Cardiac fibroblast (primary cell): ENCODE measurements around the gene BCR.

ENCODE experiments used
- DNase-seq, 2 donors: peaks; one replicate each; pipeline versions ENCODE4 v3.0.0 to v3.0.0-alpha.2; 2010; ENCODE audit warnings: low read depth in 2 of 2
- H3K4me3 ChIP-seq, 2 donors: replicated peaks in 1 of 2; 1 replicate in 1 of 2; 2 replicates in 1 of 2; pipeline ENCODE4 v1.5.1; 2011; ENCODE audit warnings: low read depth in 2 of 2, low read length in 2 of 2, mild to moderate bottlenecking in 2 of 2, moderate library complexity in 1 of 2
- TF ChIP-seq, protein P1 (sequence below): IDR thresholded peaks from one replicate; pipeline ENCODE4 v1.5.1; 2011; ENCODE audit warnings: low read depth, mild to moderate bottlenecking, low read length, inconsistent platforms

BCR gene

DNA sequence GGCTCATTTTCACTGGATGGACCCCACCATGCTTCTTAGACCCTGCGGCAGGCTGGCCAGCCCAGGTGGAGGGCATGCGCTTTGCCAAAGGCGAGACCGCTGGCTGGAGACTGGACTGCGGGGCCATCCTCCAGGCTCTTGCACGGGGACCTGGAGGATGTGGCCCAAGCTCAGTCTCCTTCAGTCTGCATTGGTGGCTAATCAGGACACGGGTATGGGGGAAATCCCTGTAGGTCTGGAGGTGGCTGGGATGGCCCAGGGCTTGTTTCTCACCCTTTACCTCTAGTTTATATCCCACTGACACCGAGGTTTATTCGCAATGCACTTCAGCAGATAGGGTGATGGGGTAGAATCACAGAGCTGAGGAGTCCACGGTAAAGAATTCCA lies 45.0 kb downstream of the BCR start:
- no peak overlapping the region for H3K4me3 ChIP-seq
- DNase-seq, result no peak
- TF ChIP-seq, protein P1, sequence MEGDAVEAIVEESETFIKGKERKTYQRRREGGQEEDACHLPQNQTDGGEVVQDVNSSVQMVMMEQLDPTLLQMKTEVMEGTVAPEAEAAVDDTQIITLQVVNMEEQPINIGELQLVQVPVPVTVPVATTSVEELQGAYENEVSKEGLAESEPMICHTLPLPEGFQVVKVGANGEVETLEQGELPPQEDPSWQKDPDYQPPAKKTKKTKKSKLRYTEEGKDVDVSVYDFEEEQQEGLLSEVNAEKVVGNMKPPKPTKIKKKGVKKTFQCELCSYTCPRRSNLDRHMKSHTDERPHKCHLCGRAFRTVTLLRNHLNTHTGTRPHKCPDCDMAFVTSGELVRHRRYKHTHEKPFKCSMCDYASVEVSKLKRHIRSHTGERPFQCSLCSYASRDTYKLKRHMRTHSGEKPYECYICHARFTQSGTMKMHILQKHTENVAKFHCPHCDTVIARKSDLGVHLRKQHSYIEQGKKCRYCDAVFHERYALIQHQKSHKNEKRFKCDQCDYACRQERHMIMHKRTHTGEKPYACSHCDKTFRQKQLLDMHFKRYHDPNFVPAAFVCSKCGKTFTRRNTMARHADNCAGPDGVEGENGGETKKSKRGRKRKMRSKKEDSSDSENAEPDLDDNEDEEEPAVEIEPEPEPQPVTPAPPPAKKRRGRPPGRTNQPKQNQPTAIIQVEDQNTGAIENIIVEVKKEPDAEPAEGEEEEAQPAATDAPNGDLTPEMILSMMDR, result no peak

DNA sequence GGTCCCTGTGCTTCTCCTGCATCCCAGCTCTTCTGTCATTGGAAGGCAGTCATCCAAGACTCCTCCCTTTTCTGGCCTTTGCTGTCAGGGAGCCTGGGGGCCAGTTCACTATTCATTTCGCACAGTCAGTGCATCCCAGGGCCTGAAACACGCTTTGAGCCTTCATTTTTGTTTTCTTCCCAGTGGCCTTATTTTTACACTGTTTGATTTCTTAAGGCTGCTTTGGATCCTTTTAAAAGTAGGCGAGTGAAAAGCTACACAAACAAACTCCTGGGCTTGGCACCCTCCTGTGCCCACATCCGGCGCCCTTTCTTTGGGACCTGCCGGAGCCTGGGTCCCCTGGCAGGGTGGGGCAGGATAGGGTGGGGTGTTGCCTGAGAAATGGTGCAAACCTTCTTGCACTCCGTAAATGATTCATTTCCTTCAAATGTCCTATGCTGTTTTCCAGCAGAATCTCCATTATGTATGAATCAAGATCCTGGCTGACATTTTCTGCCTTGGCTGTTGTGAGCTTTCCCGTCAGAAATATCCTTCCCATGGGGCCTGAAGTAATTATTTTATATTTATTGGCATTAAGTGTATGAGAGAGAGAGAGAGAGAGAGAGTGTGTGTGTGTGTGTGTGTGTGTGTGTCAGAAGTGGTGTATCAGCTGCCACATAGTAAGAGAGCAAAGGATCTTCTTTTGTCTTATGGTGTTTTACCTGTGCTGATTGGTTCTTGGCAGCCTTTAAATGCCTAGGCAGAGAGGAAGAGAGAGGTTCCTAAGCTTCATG lies 45.6 kb downstream of the BCR start:
- DNase-seq, result peak; percentile 81
- TF ChIP-seq, protein P1, result no peak

DNA sequence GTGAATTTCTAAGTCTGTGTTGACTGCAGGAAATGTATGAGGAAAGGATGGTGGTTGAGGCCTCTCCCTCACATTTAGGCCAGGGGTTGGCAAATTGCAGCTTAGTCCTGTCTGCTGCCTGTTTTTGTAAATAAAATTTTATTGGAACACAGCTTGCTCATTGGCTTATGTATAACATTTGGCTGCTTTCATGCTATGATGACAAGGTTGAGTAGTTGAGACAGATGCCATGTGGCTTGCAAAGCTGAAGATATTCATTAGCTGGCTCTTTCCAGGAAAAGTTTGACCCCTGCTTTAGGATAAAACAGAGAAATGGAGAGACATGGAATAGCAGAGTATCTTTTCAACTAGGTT lies 46.2 kb downstream of the BCR start:
- TF ChIP-seq, protein P1, result no peak
- H3K4me3 ChIP-seq, result peak overlapping the region in 1 of 2 donors; percentile 9
- DNase-seq, result peak in 1 of 2 donors; percentile 52

More for the DNA sequence above, 45.6 kb downstream of the BCR start:
- H3K4me3 ChIP-seq, result peak overlapping the region in 1 of 2 donors; percentile 9

DNA sequence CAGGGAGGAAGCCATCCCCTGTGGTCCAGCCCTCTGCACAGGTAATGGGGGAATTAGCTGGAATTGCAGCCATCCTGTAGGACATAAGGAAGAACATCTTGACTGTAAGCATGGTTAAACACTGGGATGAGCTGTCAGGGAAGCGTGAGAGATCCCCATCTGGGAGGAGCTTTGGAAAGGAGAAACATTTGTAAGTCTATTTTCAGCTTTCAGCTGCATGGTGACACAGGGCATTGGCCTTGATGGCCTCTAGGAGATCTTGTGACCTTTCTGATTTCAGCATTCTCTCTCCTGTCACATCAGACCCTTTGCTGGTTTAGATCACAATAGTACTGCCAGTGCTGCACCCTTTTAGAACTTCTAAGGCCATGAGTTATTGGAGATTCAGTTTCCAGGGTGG lies 47.1 kb downstream of the BCR start:
- no peak for DNase-seq
- TF ChIP-seq, protein P1, result no peak

DNA sequence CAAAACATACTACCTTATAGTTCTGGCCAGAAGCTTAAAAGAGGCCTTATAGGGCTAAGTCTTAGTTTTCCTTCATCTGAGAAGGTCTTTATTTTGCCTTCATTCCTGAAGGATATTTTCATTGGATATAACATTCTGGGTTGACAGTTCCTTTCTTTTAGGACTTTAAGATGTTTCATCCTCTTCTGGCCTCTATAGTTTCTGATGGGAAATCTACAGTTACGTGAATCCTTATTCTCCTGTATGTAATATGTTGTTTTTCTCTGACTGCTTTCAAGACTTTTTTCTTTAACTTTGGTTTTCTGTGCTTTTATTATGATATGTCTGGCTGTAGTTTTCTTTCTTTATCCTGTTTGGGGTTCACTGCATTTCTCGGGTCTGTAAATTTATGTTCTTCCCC lies 48.2 kb downstream of the BCR start:
- H3K4me3 ChIP-seq, result no peak overlapping the region
- DNase-seq, result no peak
- TF ChIP-seq, protein P1, result no peak

More for the DNA sequence above, 47.1 kb downstream of the BCR start:
- no peak overlapping the region for H3K4me3 ChIP-seq

DNA sequence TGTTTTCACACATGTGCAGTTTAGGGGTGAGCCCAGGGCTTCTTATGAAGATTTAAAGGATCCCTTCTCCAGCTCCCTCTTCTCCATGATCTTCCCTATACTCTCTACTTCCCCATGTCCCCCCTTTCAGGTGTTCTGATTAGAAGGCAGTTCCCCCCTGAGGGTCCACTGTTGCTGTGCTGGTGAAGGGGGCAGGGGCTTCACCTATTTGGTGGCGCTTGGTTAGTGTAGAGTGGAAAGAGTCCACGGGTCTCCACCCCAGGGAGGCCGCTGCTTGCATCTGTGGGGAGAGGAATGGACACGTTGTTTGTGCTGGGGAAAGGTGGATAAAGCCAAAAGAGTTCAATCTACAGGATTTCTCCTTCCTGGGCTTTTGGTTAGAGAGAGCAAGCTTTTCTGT lies 49.3 kb downstream of the BCR start:
- DNase-seq, result no peak
- no peak overlapping the region for H3K4me3 ChIP-seq
- TF ChIP-seq, protein P1, result no peak
